HG02840 (cell line): ENCODE data around the gene RPL31.

Experiments used
- ATAC-seq: cut with Tn5 transposase; IDR thresholded peaks from one replicate; pipeline ENCODE4 v1.9.1; 2021; ENCODE audit warnings: mild to moderate bottlenecking, moderate library complexity, moderate number of reproducible peaks; ENCODE audit not compliant: unreplicated experiment, low FRiP score

Gene RPL31

GRCh38 chr2:101053117-101053516 lies 51.0 kb downstream of the RPL31 start:
- ATAC-seq, result no peak
